ENCODE measurements around the gene DTNB.
A peak's percentile ranks its signal among the peaks of the same experiment; 100 is the strongest.

DTNB gene

GRCh38 chr2:25624635-25625034, 48.7 kb downstream of the DTNB start:
- Histone ChIP-seq H3K9me3 (ENCODE audit: control insufficient read depth, insufficient read depth, low read length) (no peaks in the 10 kb centered on the region), H3K36me3 (ENCODE audit: control insufficient read depth, insufficient read depth, low read length) (peaks cover 45% of the 10 kb centered on the region), H3K4me1 (ENCODE audit: control insufficient read depth, insufficient read depth, low read length) (peaks cover 6% of the 10 kb centered on the region; the same call in 1 of the 2 replicates), H3K4me3 (ENCODE audit: low read depth, low read length) (no peak overlapping the region), H3K27me3 (ENCODE audit: control insufficient read depth, insufficient read depth, low read length) (no peaks in the 10 kb centered on the region), H3K27ac (ENCODE audit: low read depth, low read length) (no peak overlapping the region), H3K9ac (ENCODE audit: low read depth, low read length) (no peak overlapping the region)

- Histone ChIP-seq H3K9me3 (ENCODE audit: control insufficient read depth, insufficient read depth, low read length) (no peaks in the 10 kb centered on the region), H3K27ac (ENCODE audit: low read depth, low read length) (no peak overlapping the region), H3K36me3 (ENCODE audit: control insufficient read depth, insufficient read depth, low read length) (peaks cover 44% of the 10 kb centered on the region), H3K27me3 (ENCODE audit: control insufficient read depth, insufficient read depth, low read length) (no peaks in the 10 kb centered on the region), H3K4me1 (ENCODE audit: control insufficient read depth, insufficient read depth, low read length) (no peaks in the 10 kb centered on the region), H3K9ac (ENCODE audit: low read depth, low read length) (no peak overlapping the region), H3K4me3 (ENCODE audit: low read depth, low read length) (no peak overlapping the region)
These were observed 50.0 kb downstream of the DTNB start for GRCh38 chr2:25623361-25623760.

- no peaks in the 10 kb centered on the region for H3K27me3 ChIP-seq (ENCODE audit: control insufficient read depth, insufficient read depth, low read length)
- no peak overlapping the region for H3K4me3 ChIP-seq (ENCODE audit: low read depth, low read length)
- H3K36me3 ChIP-seq (ENCODE audit: control insufficient read depth, insufficient read depth, low read length): peaks cover 25% of the 10 kb centered on the region
- no peak overlapping the region for H3K27ac ChIP-seq (ENCODE audit: low read depth, low read length)
- H3K4me1 ChIP-seq (ENCODE audit: control insufficient read depth, insufficient read depth, low read length): peaks cover 6% of the 10 kb centered on the region
- no peak overlapping the region for H3K9ac ChIP-seq (ENCODE audit: low read depth, low read length)
- no peaks in the 10 kb centered on the region for H3K9me3 ChIP-seq (ENCODE audit: control insufficient read depth, insufficient read depth, low read length)
These were observed 52.7 kb downstream of the DTNB start for GRCh38 chr2:25620711-25621110.

GRCh38 chr2:25620077-25620476, 53.3 kb downstream of the DTNB start:
- H3K36me3 ChIP-seq (ENCODE audit: control insufficient read depth, insufficient read depth, low read length): peaks cover 21% of the 10 kb centered on the region
- peaks cover 13% of the 10 kb centered on the region for H3K4me1 ChIP-seq (ENCODE audit: control insufficient read depth, insufficient read depth, low read length)
- H3K27ac ChIP-seq (ENCODE audit: low read depth, low read length): no peak overlapping the region
- no peaks in the 10 kb centered on the region for H3K27me3 ChIP-seq (ENCODE audit: control insufficient read depth, insufficient read depth, low read length)
- H3K9ac ChIP-seq (ENCODE audit: low read depth, low read length): no peak overlapping the region
- H3K9me3 ChIP-seq (ENCODE audit: control insufficient read depth, insufficient read depth, low read length): no peaks in the 10 kb centered on the region
- H3K4me3 ChIP-seq (ENCODE audit: low read depth, low read length): no peak overlapping the region

- no peaks in the 10 kb centered on the region for H3K27me3 ChIP-seq (ENCODE audit: control insufficient read depth, insufficient read depth, low read length)
These were observed 54.2 kb downstream of the DTNB start for GRCh38 chr2:25619185-25619584.

GRCh38 chr2:25618676-25619075, 54.7 kb downstream of the DTNB start:
- Histone ChIP-seq H3K4me3 (ENCODE audit: low read depth, low read length) (no peak overlapping the region), H3K27me3 (ENCODE audit: control insufficient read depth, insufficient read depth, low read length) (no peaks in the 10 kb centered on the region), H3K4me1 (ENCODE audit: control insufficient read depth, insufficient read depth, low read length) (peaks cover 19% of the 10 kb centered on the region), H3K9ac (ENCODE audit: low read depth, low read length) (no peak overlapping the region), H3K9me3 (ENCODE audit: control insufficient read depth, insufficient read depth, low read length) (no peaks in the 10 kb centered on the region), H3K27ac (ENCODE audit: low read depth, low read length) (no peak overlapping the region), H3K36me3 (ENCODE audit: control insufficient read depth, insufficient read depth, low read length) (0 out of 2 replicates have a peak, but pooled peaks cover 13% of the 10 kb centered on the region)

More at GRCh38 chr2:25619185-25619584, 54.2 kb downstream of the DTNB start:
- Histone ChIP-seq H3K4me1 (ENCODE audit: control insufficient read depth, insufficient read depth, low read length) (peaks cover 19% of the 10 kb centered on the region), H3K36me3 (ENCODE audit: control insufficient read depth, insufficient read depth, low read length) (peaks cover 17% of the 10 kb centered on the region; the same call in 1 of the 2 replicates), H3K9me3 (ENCODE audit: control insufficient read depth, insufficient read depth, low read length) (no peaks in the 10 kb centered on the region), H3K27ac (ENCODE audit: low read depth, low read length) (no peak overlapping the region), H3K9ac (ENCODE audit: low read depth, low read length) (no peak overlapping the region), H3K4me3 (ENCODE audit: low read depth, low read length) (no peak overlapping the region)

- no peak overlapping the region for H3K27ac ChIP-seq (ENCODE audit: low read depth, low read length)
These were observed 55.3 kb downstream of the DTNB start for GRCh38 chr2:25617948-25618646.

GRCh38 chr2:25615920-25616319, 57.5 kb downstream of the DTNB start:
- peak overlapping the region; percentile 63 for H3K27ac ChIP-seq (ENCODE audit: low read depth, low read length)
- H3K9me3 ChIP-seq (ENCODE audit: control insufficient read depth, insufficient read depth, low read length): no peaks in the 10 kb centered on the region

More at GRCh38 chr2:25617948-25618646, 55.3 kb downstream of the DTNB start:
- no peaks in the 10 kb centered on the region for H3K9me3 ChIP-seq (ENCODE audit: control insufficient read depth, insufficient read depth, low read length)
- H3K4me1 ChIP-seq (ENCODE audit: control insufficient read depth, insufficient read depth, low read length): peaks cover 19% of the 10 kb centered on the region
- 0 out of 2 replicates have a peak, but pooled peaks cover 9% of the 10 kb centered on the region for H3K36me3 ChIP-seq (ENCODE audit: control insufficient read depth, insufficient read depth, low read length)
- no peak overlapping the region for H3K9ac ChIP-seq (ENCODE audit: low read depth, low read length)
- no peak overlapping the region for H3K4me3 ChIP-seq (ENCODE audit: low read depth, low read length)
- H3K27me3 ChIP-seq (ENCODE audit: control insufficient read depth, insufficient read depth, low read length): no peaks in the 10 kb centered on the region

GRCh38 chr2:25615386-25615785, 58.0 kb downstream of the DTNB start:
- no peak overlapping the region for H3K9ac ChIP-seq (ENCODE audit: low read depth, low read length)
- no peaks in the 10 kb centered on the region for H3K9me3 ChIP-seq (ENCODE audit: control insufficient read depth, insufficient read depth, low read length)
- H3K4me3 ChIP-seq (ENCODE audit: low read depth, low read length): no peak overlapping the region
- H3K4me1 ChIP-seq (ENCODE audit: control insufficient read depth, insufficient read depth, low read length): peaks cover 24% of the 10 kb centered on the region
- H3K36me3 ChIP-seq (ENCODE audit: control insufficient read depth, insufficient read depth, low read length): no peaks in the 10 kb centered on the region
- H3K27me3 ChIP-seq (ENCODE audit: control insufficient read depth, insufficient read depth, low read length): no peaks in the 10 kb centered on the region
- H3K27ac ChIP-seq (ENCODE audit: low read depth, low read length): peak overlapping the region; percentile 63

More at GRCh38 chr2:25615920-25616319, 57.5 kb downstream of the DTNB start:
- Histone ChIP-seq H3K36me3 (ENCODE audit: control insufficient read depth, insufficient read depth, low read length) (no peaks in the 10 kb centered on the region), H3K4me1 (ENCODE audit: control insufficient read depth, insufficient read depth, low read length) (peaks cover 24% of the 10 kb centered on the region), H3K27me3 (ENCODE audit: control insufficient read depth, insufficient read depth, low read length) (no peaks in the 10 kb centered on the region), H3K4me3 (ENCODE audit: low read depth, low read length) (no peak overlapping the region), H3K9ac (ENCODE audit: low read depth, low read length) (no peak overlapping the region)

- Histone ChIP-seq H3K27me3 (ENCODE audit: control insufficient read depth, insufficient read depth, low read length) (no peaks in the 10 kb centered on the region), H3K9me3 (ENCODE audit: control insufficient read depth, insufficient read depth, low read length) (no peaks in the 10 kb centered on the region), H3K4me1 (ENCODE audit: control insufficient read depth, insufficient read depth, low read length) (peaks cover 24% of the 10 kb centered on the region), H3K4me3 (ENCODE audit: low read depth, low read length) (no peak overlapping the region), H3K36me3 (ENCODE audit: control insufficient read depth, insufficient read depth, low read length) (no peaks in the 10 kb centered on the region), H3K9ac (ENCODE audit: low read depth, low read length) (no peak overlapping the region), H3K27ac (ENCODE audit: low read depth, low read length) (peak overlapping the region; percentile 63)
These were observed 58.7 kb downstream of the DTNB start for GRCh38 chr2:25614711-25615110.

- Histone ChIP-seq H3K9ac (ENCODE audit: low read depth, low read length) (no peak overlapping the region), H3K27ac (ENCODE audit: low read depth, low read length) (no peak overlapping the region), H3K4me1 (ENCODE audit: control insufficient read depth, insufficient read depth, low read length) (peaks cover 10% of the 10 kb centered on the region), H3K4me3 (ENCODE audit: low read depth, low read length) (no peak overlapping the region), H3K27me3 (ENCODE audit: control insufficient read depth, insufficient read depth, low read length) (no peaks in the 10 kb centered on the region), H3K36me3 (ENCODE audit: control insufficient read depth, insufficient read depth, low read length) (no peaks in the 10 kb centered on the region), H3K9me3 (ENCODE audit: control insufficient read depth, insufficient read depth, low read length) (no peaks in the 10 kb centered on the region)
These were observed 64.7 kb downstream of the DTNB start for GRCh38 chr2:25608718-25609117.

All from HUES48 (cell line).